ENCODE data around the gene FNDC3B.

- no peak for TF ChIP-seq CTCF (IDR thresholded peaks at IDR 0.05)
- TF ChIP-seq EZH2 (IDR thresholded peaks at IDR 0.05), result no peak
These were observed 13.0 kb downstream of the FNDC3B start for GRCh38 chr3:172052405-172052804.

All from neural progenitor cell (in vitro differentiated cells).